Osteoblast (primary cell): ENCODE data around the gene RPS24. TPM values are rescaled to one million over a fixed set of nuclear protein-coding genes. Genes with fewer than 3 reads are reported as not detected.
"Not testable (repeated sequence)": the region's sequence is repeated elsewhere in the genome, so short reads cannot be mapped to it uniquely, and the experiment has no call there.

Experiments
- DNase-seq: peaks from one replicate; pipeline ENCODE4 v3.0.0; 2011; ENCODE audit warnings: low spot score, mixed read lengths; ENCODE audit not compliant: insufficient read length; ENCODE audit errors: missing footprints
- H2AFZ ChIP-seq: 2 replicates; pipeline ENCODE4 v1.6.0; 2011; ENCODE audit warnings: mild to moderate bottlenecking, low read length
- H3K27ac ChIP-seq: 2 replicates; pipeline ENCODE4 v1.5.1; 2011; ENCODE audit warnings: mild to moderate bottlenecking, low read depth, low read length, moderate library complexity
- H3K27me3 ChIP-seq: 2 replicates; pipeline ENCODE4 v1.6.0; 2012; ENCODE audit warnings: mild to moderate bottlenecking, control low read depth, inconsistent platforms, low read length, moderate library complexity; ENCODE audit not compliant: insufficient read depth
- H3K36me3 ChIP-seq: 2 replicates; pipeline ENCODE4 v1.5.1; 2011; ENCODE audit warnings: mild to moderate bottlenecking, low read length, control low read depth, moderate library complexity; ENCODE audit not compliant: insufficient read depth
- H3K4me1 ChIP-seq: 2 replicates; pipeline ENCODE4 v1.5.1; 2011; ENCODE audit warnings: mild to moderate bottlenecking, low read length, control low read depth, moderate library complexity; ENCODE audit not compliant: insufficient read depth
- H3K4me2 ChIP-seq: 2 replicates; pipeline ENCODE4 v1.6.0; 2011; ENCODE audit warnings: mild to moderate bottlenecking, low read length; ENCODE audit not compliant: insufficient read depth
- H3K4me3 ChIP-seq: fragments of 200-600 bp; sonication (generic); 3 replicates; pipeline ENCODE4 v1.5.1; 2012; ENCODE audit warnings: mild to moderate bottlenecking, low read length, inconsistent platforms; ENCODE audit not compliant: insufficient read depth
- H3K79me2 ChIP-seq: 2 replicates; pipeline ENCODE4 v1.6.0; 2012; ENCODE audit warnings: mild to moderate bottlenecking, low read length, control low read depth, inconsistent platforms; ENCODE audit not compliant: insufficient read depth
- H3K9me3 ChIP-seq: 2 replicates; pipeline ENCODE4 v1.5.1; 2011; ENCODE audit warnings: low read depth, low read length, control low read depth
- H4K20me1 ChIP-seq: 2 replicates; pipeline ENCODE4 v1.6.0; 2012; ENCODE audit warnings: mild to moderate bottlenecking, low read length, control low read depth; ENCODE audit not compliant: insufficient read depth
- total RNA-seq: library from RNA; depleted of rRNA; stranded (reverse); fragments of >200 nt; gene quantifications from 2 replicates; pipeline ENCODE4 v1.2.3, GENCODE V29; 2012
- TF ChIP-seq, protein P1 (sequence below): IDR thresholded peaks from 2 replicates; pipeline ENCODE4 v1.5.1; 2011; ENCODE audit warnings: mild to moderate bottlenecking, low read depth, low read length, moderate library complexity; ENCODE audit errors: extremely low read depth

Gene RPS24
- total RNA-seq, 1 donor: 1,685 TPM

DNA sequence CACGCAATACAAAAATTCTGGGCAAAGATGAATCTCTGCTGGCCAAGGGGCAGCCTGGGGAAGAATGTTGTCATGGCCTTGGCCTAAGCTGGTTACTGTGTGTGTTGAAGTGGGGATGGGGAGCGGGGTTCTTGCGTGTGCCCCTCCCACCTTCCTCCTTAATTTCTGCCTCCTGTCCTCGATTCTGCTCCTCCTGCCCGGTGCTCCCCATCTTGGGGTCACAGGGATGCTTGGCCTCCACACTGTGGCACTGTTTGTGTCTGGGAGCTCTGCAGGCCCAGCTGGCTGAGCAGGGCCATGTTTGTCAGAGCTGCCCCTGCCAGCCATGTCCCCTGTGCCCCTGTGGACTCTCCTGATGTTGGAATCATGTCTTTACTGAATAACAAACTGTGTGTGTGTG is 37.1 kb downstream of the RPS24 start:
- Histone ChIP-seq H2AFZ (no peak overlapping the region), H3K4me2 (no peak overlapping the region), H3K36me3 (no peaks in the 10 kb centered on the region), H3K79me2 (no peaks in the 10 kb centered on the region), H4K20me1 (no peaks in the 10 kb centered on the region), H3K4me1 (peaks cover 16% of the 10 kb centered on the region), H3K27me3 (no peaks in the 10 kb centered on the region), H3K9me3 (no peaks in the 10 kb centered on the region), H3K4me3 (no peak overlapping the region), H3K27ac (no peak overlapping the region)
- TF ChIP-seq, protein P1, sequence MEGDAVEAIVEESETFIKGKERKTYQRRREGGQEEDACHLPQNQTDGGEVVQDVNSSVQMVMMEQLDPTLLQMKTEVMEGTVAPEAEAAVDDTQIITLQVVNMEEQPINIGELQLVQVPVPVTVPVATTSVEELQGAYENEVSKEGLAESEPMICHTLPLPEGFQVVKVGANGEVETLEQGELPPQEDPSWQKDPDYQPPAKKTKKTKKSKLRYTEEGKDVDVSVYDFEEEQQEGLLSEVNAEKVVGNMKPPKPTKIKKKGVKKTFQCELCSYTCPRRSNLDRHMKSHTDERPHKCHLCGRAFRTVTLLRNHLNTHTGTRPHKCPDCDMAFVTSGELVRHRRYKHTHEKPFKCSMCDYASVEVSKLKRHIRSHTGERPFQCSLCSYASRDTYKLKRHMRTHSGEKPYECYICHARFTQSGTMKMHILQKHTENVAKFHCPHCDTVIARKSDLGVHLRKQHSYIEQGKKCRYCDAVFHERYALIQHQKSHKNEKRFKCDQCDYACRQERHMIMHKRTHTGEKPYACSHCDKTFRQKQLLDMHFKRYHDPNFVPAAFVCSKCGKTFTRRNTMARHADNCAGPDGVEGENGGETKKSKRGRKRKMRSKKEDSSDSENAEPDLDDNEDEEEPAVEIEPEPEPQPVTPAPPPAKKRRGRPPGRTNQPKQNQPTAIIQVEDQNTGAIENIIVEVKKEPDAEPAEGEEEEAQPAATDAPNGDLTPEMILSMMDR: no peak
- DNase-seq: no peak

DNA sequence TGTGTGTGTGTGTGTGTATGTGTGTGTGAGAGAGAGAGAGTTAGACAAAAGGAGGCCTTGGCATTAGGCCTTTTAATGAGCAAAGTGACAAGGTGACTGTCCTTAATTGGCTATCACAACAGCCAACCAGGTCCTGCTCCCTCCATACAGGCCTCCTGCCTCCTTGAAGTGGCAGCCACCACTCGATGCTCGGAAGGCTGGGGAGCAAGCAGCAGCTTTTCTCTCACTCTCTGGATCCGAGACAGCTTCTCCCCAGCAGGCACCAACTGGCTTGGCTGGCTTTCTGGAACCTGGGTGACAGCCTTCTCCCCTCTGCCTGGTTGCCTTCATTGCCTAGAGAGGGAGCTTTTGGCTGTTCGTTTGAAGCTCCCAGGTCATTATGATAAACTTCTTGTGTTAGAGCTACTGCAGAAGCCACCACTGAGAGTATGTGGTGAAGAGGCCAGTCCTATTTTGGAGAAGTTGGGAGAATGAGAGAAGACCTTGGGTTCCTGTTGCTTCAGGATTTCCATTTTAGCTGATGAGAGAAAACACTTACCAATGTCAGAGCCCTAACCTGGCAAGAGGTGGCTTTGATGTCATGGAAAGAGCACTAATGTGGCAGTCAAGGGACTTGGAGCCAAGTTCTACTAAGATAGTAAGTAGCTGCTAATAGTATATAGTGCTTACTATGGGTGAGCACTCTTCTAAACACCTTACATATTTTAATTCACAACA is 37.6 kb downstream of the RPS24 start:
- Histone ChIP-seq H3K79me2 (no peaks in the 10 kb centered on the region), H3K4me1 (peaks cover 10% of the 10 kb centered on the region), H2AFZ (no peak overlapping the region), H3K27me3 (no peaks in the 10 kb centered on the region), H4K20me1 (no peaks in the 10 kb centered on the region), H3K9me3 (no peaks in the 10 kb centered on the region), H3K4me3 (no peak overlapping the region), H3K27ac (no peak overlapping the region), H3K36me3 (no peaks in the 10 kb centered on the region), H3K4me2 (no peak overlapping the region)
- no peak for DNase-seq
- TF ChIP-seq, protein P1: no peak

DNA sequence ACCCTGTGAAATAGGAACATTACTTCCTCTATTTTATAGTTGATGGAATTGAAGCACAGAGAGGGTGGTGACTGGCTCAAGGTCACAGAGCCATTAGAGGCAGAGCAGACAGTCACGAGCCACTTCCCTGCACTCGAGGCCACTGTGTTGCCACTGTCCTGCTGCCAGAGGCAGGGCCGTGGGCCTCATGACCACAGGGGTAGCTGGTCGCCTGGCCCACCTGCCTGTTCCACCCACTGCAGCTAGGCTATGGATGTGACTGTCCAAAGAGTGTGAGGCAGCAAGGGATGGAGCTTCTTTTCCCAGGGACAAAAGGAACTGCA is 38.2 kb downstream of the RPS24 start:
- TF ChIP-seq, protein P1: no peak
- Histone ChIP-seq H3K27ac (no peak overlapping the region), H3K79me2 (no peaks in the 10 kb centered on the region), H3K36me3 (no peaks in the 10 kb centered on the region), H4K20me1 (no peaks in the 10 kb centered on the region), H3K4me3 (no peak overlapping the region), H3K9me3 (no peaks in the 10 kb centered on the region), H2AFZ (no peak overlapping the region), H3K4me1 (peaks cover 5% of the 10 kb centered on the region), H3K4me2 (no peak overlapping the region), H3K27me3 (no peaks in the 10 kb centered on the region)
- DNase-seq: no peak

DNA sequence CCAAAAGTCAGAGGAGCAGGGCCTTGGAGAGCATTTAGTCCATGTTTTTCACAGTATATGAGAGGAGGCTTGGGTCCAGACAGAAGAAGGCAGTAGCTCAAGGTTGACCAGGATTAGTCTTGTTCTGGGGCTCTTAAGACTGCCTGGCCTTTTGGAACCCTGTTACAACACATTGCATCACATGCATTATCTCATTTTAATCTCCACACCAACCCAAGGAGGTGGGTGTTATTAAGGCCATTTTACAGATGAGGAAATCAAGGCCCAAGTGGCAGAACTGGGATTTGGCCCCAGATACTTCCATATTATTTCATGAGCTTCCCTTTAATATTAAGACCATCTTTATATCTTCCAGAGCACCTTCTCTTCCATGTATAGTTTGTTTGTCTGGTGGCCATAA is 38.8 kb downstream of the RPS24 start:
- Histone ChIP-seq H3K4me3 (no peak overlapping the region), H3K27me3 (no peaks in the 10 kb centered on the region), H3K79me2 (no peaks in the 10 kb centered on the region), H2AFZ (no peak overlapping the region), H3K36me3 (no peaks in the 10 kb centered on the region), H3K4me2 (no peak overlapping the region), H4K20me1 (no peaks in the 10 kb centered on the region), H3K27ac (no peak overlapping the region), H3K4me1 (no peaks in the 10 kb centered on the region), H3K9me3 (no peaks in the 10 kb centered on the region)
- no peak for DNase-seq
- TF ChIP-seq, protein P1: no peak

DNA sequence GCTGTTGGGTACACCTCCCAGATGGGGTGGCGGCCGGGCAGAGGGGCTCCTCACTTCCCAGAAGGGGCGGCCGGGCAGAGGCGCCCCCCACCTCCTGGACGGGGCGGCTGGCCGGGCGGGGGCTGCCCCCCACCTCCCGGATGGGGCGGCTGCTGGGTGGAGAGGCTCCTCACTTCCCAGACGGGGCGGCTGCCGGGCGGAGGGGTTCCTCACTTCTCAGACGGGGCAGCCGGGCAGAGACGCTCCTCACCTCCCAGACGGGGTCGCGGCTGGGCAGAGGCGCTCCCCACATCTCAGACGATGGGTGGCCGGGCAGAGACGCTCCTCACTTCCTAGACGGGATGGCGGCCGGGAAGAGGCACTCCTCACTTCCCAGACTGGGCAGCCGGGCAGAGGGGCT is 42.1 kb downstream of the RPS24 start:
- H3K9me3 ChIP-seq, H4K20me1 ChIP-seq, H3K27ac ChIP-seq, H3K4me2 ChIP-seq, H3K4me3 ChIP-seq, H3K36me3 ChIP-seq, H3K4me1 ChIP-seq, H3K79me2 ChIP-seq, H3K27me3 ChIP-seq, H2AFZ ChIP-seq, DNase-seq: not testable (repeated sequence)
